ENCODE measurements around the gene SPEM2. TPM values are rescaled to one million over a fixed set of nuclear protein-coding genes. Genes with fewer than 3 reads are reported as not detected.

The SPEM2 gene
- not detected for polyA plus RNA-seq

- no peak within 1 kb of the TSS for H3K4me3 Mint-ChIP-seq
- H3K27ac Mint-ChIP-seq = peak within 1 kb of the TSS in 2 of 6 donors; percentile 23 to 25
- H3K4me1 Mint-ChIP-seq = no peaks in the 10 kb centered on the region
Observed at GRCh38 chr17:7425316-7425715, at the start of gene SPEM2. TSS of gene SPEM2 (plus strand) at chr17:7425616. CDS start at chr17:7425689, 73 bp downstream.

GRCh38 chr17:7379134-7379533 is 46.3 kb upstream of the SPEM2 start:
- no peaks in the 10 kb centered on the region for H3K36me3 Mint-ChIP-seq
- H3K27me3 Mint-ChIP-seq (ENCODE audit: low read depth in 3 of 3) = peaks cover 14 to 21% (median 15%) of the 10 kb centered on the region in 3 donors
- no peak overlapping the region for H3K27ac Mint-ChIP-seq

More at GRCh38 chr17:7425316-7425715, at the start of gene SPEM2:
- H3K27me3 Mint-ChIP-seq (ENCODE audit: low read depth in 3 of 3) = no peaks in the 10 kb centered on the region
- no peaks in the 10 kb centered on the region for H3K9me3 Mint-ChIP-seq
- no peak for DNase-seq
- no peaks in the 10 kb centered on the region for H3K36me3 Mint-ChIP-seq

GRCh38 chr17:7380321-7380720 is 45.1 kb upstream of the SPEM2 start:
- DNase-seq = no peak
- H3K4me3 Mint-ChIP-seq = no peak overlapping the region
- no peaks in the 10 kb centered on the region for H3K36me3 Mint-ChIP-seq
- H3K27ac Mint-ChIP-seq = no peak overlapping the region
- peaks cover 0 to 1% (median 0%) of the 10 kb centered on the region in 6 donors for H3K9me3 Mint-ChIP-seq
- H3K27me3 Mint-ChIP-seq (ENCODE audit: low read depth in 3 of 3) = peaks cover 13 to 17% (median 14%) of the 10 kb centered on the region in 3 donors
- H3K4me1 Mint-ChIP-seq = peaks cover 0 to 10% of the 10 kb centered on the region in 2 donors

More at GRCh38 chr17:7379134-7379533, 46.3 kb upstream of the SPEM2 start:
- Mint-ChIP-seq H3K9me3 (peaks cover 0 to 1% (median 0%) of the 10 kb centered on the region in 6 donors), H3K4me3 (no peak overlapping the region), H3K4me1 (peaks cover 0 to 9% of the 10 kb centered on the region in 2 donors)
- no peak for DNase-seq

GRCh38 chr17:7380855-7381683 is 44.3 kb upstream of the SPEM2 start, which contains the start of gene TNK1:
TSS of gene TNK1 (plus strand) at chr17:7381089. CDS start at chr17:7382927, 1,838 bp downstream.
- Mint-ChIP-seq H3K36me3 (no peaks in the 10 kb centered on the region), H3K4me3 (peak within 1 kb of the TSS in 1 of 5 donors; percentile 18), H3K27me3 (ENCODE audit: low read depth in 3 of 3) (peaks cover 13 to 17% (median 14%) of the 10 kb centered on the region in 3 donors), H3K4me1 (peaks cover 0 to 10% of the 10 kb centered on the region in 2 donors), H3K9me3 (peaks cover 0 to 1% (median 0%) of the 10 kb centered on the region in 6 donors), H3K27ac (no peak within 1 kb of the TSS)
- no peak for DNase-seq

- H3K4me3 Mint-ChIP-seq = peak overlapping the region in 2 of 5 donors; percentile 48 to 56
Observed at GRCh38 chr17:7382901-7383300, 42.5 kb upstream of the SPEM2 start.

GRCh38 chr17:7383371-7383741 is 42.1 kb upstream of the SPEM2 start:
- DNase-seq = no peak
- Mint-ChIP-seq H3K36me3 (no peaks in the 10 kb centered on the region), H3K4me1 (peaks cover 0 to 10% of the 10 kb centered on the region in 2 donors), H3K9me3 (peaks cover 0 to 1% (median 0%) of the 10 kb centered on the region in 6 donors), H3K27me3 (ENCODE audit: low read depth in 3 of 3) (peaks cover 13 to 14% (median 13%) of the 10 kb centered on the region in 3 donors), H3K27ac (no peak overlapping the region), H3K4me3 (peak overlapping the region in 4 of 5 donors; percentile 18 to 59 (median 38))

More at GRCh38 chr17:7382901-7383300, 42.5 kb upstream of the SPEM2 start:
- Mint-ChIP-seq H3K36me3 (no peaks in the 10 kb centered on the region), H3K9me3 (peaks cover 0 to 1% (median 0%) of the 10 kb centered on the region in 6 donors), H3K4me1 (peaks cover 0 to 10% of the 10 kb centered on the region in 2 donors), H3K27me3 (ENCODE audit: low read depth in 3 of 3) (peaks cover 13 to 14% (median 13%) of the 10 kb centered on the region in 3 donors), H3K27ac (no peak overlapping the region)
- no peak for DNase-seq

- Mint-ChIP-seq H3K27ac (no peak overlapping the region), H3K4me1 (peaks cover 0 to 10% of the 10 kb centered on the region in 2 donors), H3K4me3 (peak overlapping the region; percentile 57 to 78 (median 68)), H3K27me3 (ENCODE audit: low read depth in 3 of 3) (peaks cover 11 to 14% (median 13%) of the 10 kb centered on the region in 3 donors), H3K36me3 (no peaks in the 10 kb centered on the region), H3K9me3 (peaks cover 0 to 1% (median 0%) of the 10 kb centered on the region in 6 donors)
- DNase-seq = peak; percentile 58 to 69 (median 66)
Observed at GRCh38 chr17:7383742-7384488, 41.5 kb upstream of the SPEM2 start.

GRCh38 chr17:7384489-7385081 is 40.8 kb upstream of the SPEM2 start:
- peak overlapping the region; percentile 57 to 78 (median 68) for H3K4me3 Mint-ChIP-seq
- DNase-seq = no peak
- peaks cover 0 to 4% (median 0%) of the 10 kb centered on the region in 3 donors for H3K36me3 Mint-ChIP-seq
- H3K9me3 Mint-ChIP-seq = no peaks in the 10 kb centered on the region
- peaks cover 0 to 10% of the 10 kb centered on the region in 2 donors for H3K4me1 Mint-ChIP-seq
- peak overlapping the region in 2 of 6 donors; percentile 11 to 65 for H3K27ac Mint-ChIP-seq
- H3K27me3 Mint-ChIP-seq (ENCODE audit: low read depth in 3 of 3) = peaks cover 8 to 12% (median 9%) of the 10 kb centered on the region in 3 donors

- H3K36me3 Mint-ChIP-seq = peaks cover 0 to 5% (median 0%) of the 10 kb centered on the region in 3 donors
- DNase-seq = no peak
- no peak overlapping the region for H3K4me3 Mint-ChIP-seq
- peaks cover 2 to 7% of the 10 kb centered on the region in 2 donors for H3K4me1 Mint-ChIP-seq
- peaks cover 0 to under 1% (median 0%) of the 10 kb centered on the region in 3 donors for H3K27me3 Mint-ChIP-seq (ENCODE audit: low read depth in 3 of 3)
- H3K9me3 Mint-ChIP-seq = no peaks in the 10 kb centered on the region
- H3K27ac Mint-ChIP-seq = no peak overlapping the region
Observed at GRCh38 chr17:7388856-7389255, 36.6 kb upstream of the SPEM2 start.

GRCh38 chr17:7389924-7390910 is 35.2 kb upstream of the SPEM2 start:
- Mint-ChIP-seq H3K9me3 (no peaks in the 10 kb centered on the region), H3K27me3 (ENCODE audit: low read depth in 3 of 3) (peaks cover 0 to 2% (median 1%) of the 10 kb centered on the region in 3 donors), H3K4me1 (peaks cover 10 to 13% of the 10 kb centered on the region in 2 donors), H3K27ac (no peak overlapping the region), H3K36me3 (peaks cover 0 to 5% (median 0%) of the 10 kb centered on the region in 3 donors), H3K4me3 (no peak overlapping the region)
- DNase-seq = no peak

GRCh38 chr17:7391307-7391706 is 34.1 kb upstream of the SPEM2 start:
- Mint-ChIP-seq H3K36me3 (peaks cover 0 to 5% (median 0%) of the 10 kb centered on the region in 3 donors), H3K4me3 (no peak overlapping the region), H3K27me3 (ENCODE audit: low read depth in 3 of 3) (peaks cover 0 to 2% (median 1%) of the 10 kb centered on the region in 3 donors), H3K4me1 (peaks cover 11 to 13% of the 10 kb centered on the region in 2 donors), H3K27ac (peak overlapping the region in 1 of 6 donors; percentile 42), H3K9me3 (no peaks in the 10 kb centered on the region)
- DNase-seq = no peak

All from immature natural killer cell (primary cell).